Activated CD4-positive, alpha-beta memory T cell treated with anti-CD3 and anti-CD28 coated beads, Interleukin-2, amount 10 ng/mL, durations not matched to agents 7 days and 5 days (primary cell): ENCODE measurements around the gene MUC21. TPM values are rescaled to one million over a fixed set of nuclear protein-coding genes. Genes with fewer than 3 reads are reported as not detected.
A peak's percentile ranks its signal among the peaks of the same experiment; 100 is the strongest.
"Not testable (repeated sequence)": the region's sequence is repeated elsewhere in the genome, so short reads cannot be mapped to it uniquely, and the experiment has no call there.

Experiments used
- CTCF ChIA-PET: fragments of 350-600 bp; sonication (Branson Sonifier 250); formaldehyde crosslinking; loops from one replicate; lab custom pipeline; 2021; ENCODE audit warnings: antibody characterized with exemption, inconsistent platforms; lab: Charles Lee
- POLR2A ChIA-PET: fragments of 350-600 bp; sonication (Branson Sonifier 250); formaldehyde crosslinking; loops from one replicate; lab custom pipeline; 2021; ENCODE audit warnings: antibody characterized with exemption; lab: Charles Lee
- DNase-seq: peaks from one replicate; pipeline ENCODE4 v3.0.0-alpha.2; 2020
- H3K27ac Mint-ChIP-seq: one replicate; pipeline ENCODE4 v1.8.0; 2021; ENCODE audit warnings: mild to moderate bottlenecking, mixed read lengths
- H3K27me3 Mint-ChIP-seq: one replicate; pipeline ENCODE4 v1.8.0; 2021; ENCODE audit warnings: mixed read lengths
- H3K36me3 Mint-ChIP-seq: one replicate; pipeline ENCODE4 v1.8.0; 2021; ENCODE audit warnings: low read depth, mixed read lengths
- H3K4me1 Mint-ChIP-seq: one replicate; pipeline ENCODE4 v1.8.0; 2021; ENCODE audit warnings: mixed read lengths
- H3K4me3 Mint-ChIP-seq: one replicate; pipeline ENCODE4 v1.8.0; 2021; ENCODE audit warnings: mild to moderate bottlenecking, mixed read lengths
- H3K9me3 Mint-ChIP-seq: one replicate; pipeline ENCODE4 v1.8.0; 2021; ENCODE audit warnings: mixed read lengths
- total RNA-seq, 2 experiments: library from RNA; stranded (reverse); gene quantifications; one replicate each; pipeline ENCODE4 v1.2.3, GENCODE V29; 2021

MUC21 gene
- total RNA-seq, 2 experiments from 2014 or later, result not detected

- DNase-seq, result no peak
- H3K9me3 Mint-ChIP-seq, result no peaks in the 10 kb centered on the region
- H3K4me1 Mint-ChIP-seq, result peaks cover 8% of the 10 kb centered on the region
- H3K4me3 Mint-ChIP-seq, result peak overlapping the region; percentile 14
- ChIA-PET CTCF (interaction anchor here (0.9 to 1.4 kb wide), 3 partner anchors 114 to 138 kb away, joined by 3 to 4 read pairs (median 4); no protein-coding TSS in a partner anchor), POLR2A (interaction anchor here (1.2 to 1.5 kb wide), 2 partner anchors 12 to 41 kb away, joined by 4 to 6 read pairs; partner anchors contain the start of gene VARS2)
- H3K27ac Mint-ChIP-seq, result no peak overlapping the region
- no peaks in the 10 kb centered on the region for H3K36me3 Mint-ChIP-seq
- peaks cover 82% of the 10 kb centered on the region for H3K27me3 Mint-ChIP-seq
Observed at GRCh38 chr6:30954631-30955366, 28.7 kb upstream of the MUC21 start.

- peak; percentile 54 for DNase-seq
- Mint-ChIP-seq H3K36me3 (no peaks in the 10 kb centered on the region), H3K27ac (no peak overlapping the region), H3K4me1 (peaks cover 8% of the 10 kb centered on the region), H3K9me3 (no peaks in the 10 kb centered on the region), H3K27me3 (peaks cover 80% of the 10 kb centered on the region), H3K4me3 (peak overlapping the region; percentile 42)
- CTCF ChIA-PET, result interaction anchor here (0.9 to 1.4 kb wide), 3 partner anchors 113 to 138 kb away, joined by 3 to 4 read pairs (median 4); no protein-coding TSS in a partner anchor
- POLR2A ChIA-PET, result interaction anchor here (0.6 to 1.5 kb wide), 5 partner anchors 13 to 203 kb away, joined by 3 to 6 read pairs (median 4); partner anchors contain the start of genes TCF19 and VARS2
Observed at GRCh38 chr6:30955367-30956042, 28.0 kb upstream of the MUC21 start.

GRCh38 chr6:30957716-30958115 lies 25.8 kb upstream of the MUC21 start:
- no peak overlapping the region for H3K27ac Mint-ChIP-seq
- no peak for DNase-seq
- no peaks in the 10 kb centered on the region for H3K9me3 Mint-ChIP-seq
- ChIA-PET CTCF (no interaction called here), POLR2A (no interaction called here)
- H3K4me3 Mint-ChIP-seq, result no peak overlapping the region
- H3K36me3 Mint-ChIP-seq, result no peaks in the 10 kb centered on the region
- H3K4me1 Mint-ChIP-seq, result peaks cover 12% of the 10 kb centered on the region
- H3K27me3 Mint-ChIP-seq, result peaks cover 65% of the 10 kb centered on the region

- H3K36me3 Mint-ChIP-seq, result no peaks in the 10 kb centered on the region
- no peak for DNase-seq
- ChIA-PET POLR2A (no interaction called here), CTCF (no interaction called here)
- H3K4me3 Mint-ChIP-seq, result no peak overlapping the region
- H3K27me3 Mint-ChIP-seq, result peaks cover 54% of the 10 kb centered on the region
- H3K27ac Mint-ChIP-seq, result no peak overlapping the region
- H3K4me1 Mint-ChIP-seq, result peaks cover 26% of the 10 kb centered on the region
- no peaks in the 10 kb centered on the region for H3K9me3 Mint-ChIP-seq
Observed at GRCh38 chr6:30960907-30961673, 22.4 kb upstream of the MUC21 start.

- Mint-ChIP-seq H3K4me3 (no peak overlapping the region), H3K4me1 (peaks cover 27% of the 10 kb centered on the region), H3K27ac (no peak overlapping the region), H3K9me3 (no peaks in the 10 kb centered on the region), H3K36me3 (no peaks in the 10 kb centered on the region), H3K27me3 (peaks cover 45% of the 10 kb centered on the region)
- ChIA-PET POLR2A (no interaction called here), CTCF (no interaction called here)
- DNase-seq, result no peak
Observed at GRCh38 chr6:30962716-30963115, 20.8 kb upstream of the MUC21 start.

- Mint-ChIP-seq H3K27me3 (peaks cover 39% of the 10 kb centered on the region), H3K4me3 (no peak overlapping the region), H3K9me3 (no peaks in the 10 kb centered on the region), H3K36me3 (no peaks in the 10 kb centered on the region), H3K27ac (peak overlapping the region; percentile 55), H3K4me1 (peaks cover 27% of the 10 kb centered on the region)
- no peak for DNase-seq
- ChIA-PET CTCF (interaction anchor here (1.0 kb wide), 1 partner anchor 124 kb away, joined by 3 read pairs; no protein-coding TSS in a partner anchor), POLR2A (no interaction called here)
Observed at GRCh38 chr6:30963641-30964040, 19.9 kb upstream of the MUC21 start.

GRCh38 chr6:30964075-30964474 lies 19.4 kb upstream of the MUC21 start:
- Mint-ChIP-seq H3K9me3 (no peaks in the 10 kb centered on the region), H3K4me1 (peaks cover 27% of the 10 kb centered on the region), H3K27me3 (peaks cover 38% of the 10 kb centered on the region), H3K36me3 (no peaks in the 10 kb centered on the region), H3K27ac (peak overlapping the region; percentile 55), H3K4me3 (no peak overlapping the region)
- ChIA-PET CTCF (interaction anchor here (1.0 kb wide), 1 partner anchor 123 kb away, joined by 3 read pairs; no protein-coding TSS in a partner anchor), POLR2A (no interaction called here)
- peak; percentile 63 for DNase-seq

GRCh38 chr6:30965140-30965601 lies 18.3 kb upstream of the MUC21 start:
- CTCF ChIA-PET, result no interaction called here
- no peaks in the 10 kb centered on the region for H3K9me3 Mint-ChIP-seq
- H3K27me3 Mint-ChIP-seq, result peaks cover 34% of the 10 kb centered on the region
- H3K4me3 Mint-ChIP-seq, result no peak overlapping the region
- H3K36me3 Mint-ChIP-seq, result no peaks in the 10 kb centered on the region
- H3K4me1 Mint-ChIP-seq, result peaks cover 27% of the 10 kb centered on the region
- no peak for DNase-seq
- POLR2A ChIA-PET, result no interaction called here
- no peak overlapping the region for H3K27ac Mint-ChIP-seq

GRCh38 chr6:30966154-30966553 lies 17.4 kb upstream of the MUC21 start:
- Mint-ChIP-seq H3K9me3 (no peaks in the 10 kb centered on the region), H3K4me3 (no peak overlapping the region), H3K27me3 (peaks cover 32% of the 10 kb centered on the region), H3K36me3 (no peaks in the 10 kb centered on the region), H3K4me1 (peaks cover 27% of the 10 kb centered on the region), H3K27ac (no peak overlapping the region)
- no peak for DNase-seq
- CTCF ChIA-PET, result no interaction called here
- POLR2A ChIA-PET, result no interaction called here

GRCh38 chr6:30969171-30969570 lies 14.3 kb upstream of the MUC21 start:
- H3K36me3 Mint-ChIP-seq, DNase-seq, H3K9me3 Mint-ChIP-seq, H3K4me3 Mint-ChIP-seq, POLR2A ChIA-PET, H3K27ac Mint-ChIP-seq: not testable (repeated sequence)
- CTCF ChIA-PET, result interaction anchor here (0.6 kb wide), 2 partner anchors 111 to 224 kb away, joined by 3 read pairs; no protein-coding TSS in a partner anchor
- H3K27me3 Mint-ChIP-seq, result peaks cover 39% of the 10 kb centered on the region
- H3K4me1 Mint-ChIP-seq, result peaks cover 16% of the 10 kb centered on the region

- ChIA-PET CTCF (no interaction called here), POLR2A (no interaction called here)
Observed at GRCh38 chr6:30970946-30971345, 12.6 kb upstream of the MUC21 start.

GRCh38 chr6:30972816-30973215 lies 10.7 kb upstream of the MUC21 start:
- Mint-ChIP-seq H3K27ac (no peak overlapping the region), H3K9me3 (no peaks in the 10 kb centered on the region), H3K4me3 (no peak overlapping the region), H3K4me1 (no peaks in the 10 kb centered on the region), H3K36me3 (no peaks in the 10 kb centered on the region), H3K27me3 (peaks cover 31% of the 10 kb centered on the region)
- CTCF ChIA-PET, result no interaction called here
- DNase-seq, result no peak
- POLR2A ChIA-PET, result no interaction called here

More at GRCh38 chr6:30970946-30971345, 12.6 kb upstream of the MUC21 start:
- Mint-ChIP-seq H3K27me3 (peaks cover 35% of the 10 kb centered on the region), H3K27ac (no peak overlapping the region), H3K4me3 (no peak overlapping the region), H3K36me3 (no peaks in the 10 kb centered on the region), H3K4me1 (peaks cover 2% of the 10 kb centered on the region), H3K9me3 (no peaks in the 10 kb centered on the region)
- DNase-seq, result no peak
